ENCODE results near the gene U2AF1L4.
"Not testable (repeated sequence)": the region's sequence is repeated elsewhere in the genome, so short reads cannot be mapped to it uniquely, and the experiment has no call there.

Gene U2AF1L4

GRCh38 chr19:35724560-35724959 lies 20.7 kb downstream of the U2AF1L4 start:
- DNase-seq: no peak

GRCh38 chr19:35724132-35724531 lies 21.1 kb downstream of the U2AF1L4 start:
- DNase-seq: not testable (repeated sequence)

- DNase-seq: no peak
Measured at GRCh38 chr19:35723671-35724070, 21.5 kb downstream of the U2AF1L4 start.

GRCh38 chr19:35722897-35723296 lies 22.3 kb downstream of the U2AF1L4 start:
- no peak for DNase-seq

- DNase-seq: no peak
Measured at GRCh38 chr19:35722461-35722860, 22.8 kb downstream of the U2AF1L4 start.

GRCh38 chr19:35721374-35721773 lies 23.8 kb downstream of the U2AF1L4 start:
- DNase-seq: no peak

GRCh38 chr19:35720648-35721047 lies 24.6 kb downstream of the U2AF1L4 start:
- DNase-seq: no peak

GRCh38 chr19:35720163-35720524 lies 25.1 kb downstream of the U2AF1L4 start:
- no peak for DNase-seq

GRCh38 chr19:35719402-35720162 lies 25.6 kb downstream of the U2AF1L4 start:
- DNase-seq: no peak

GRCh38 chr19:35718345-35719041 lies 26.7 kb downstream of the U2AF1L4 start:
- peak; percentile 59 for DNase-seq

- DNase-seq: no peak
Measured at GRCh38 chr19:35717665-35718344, 27.4 kb downstream of the U2AF1L4 start, which contains the start of gene KMT2B. Gene KMT2B (plus strand): TSS chr19:35718003. CDS start chr19:35718019, 16 bp downstream.

- peak; percentile 88 for DNase-seq
Measured at GRCh38 chr19:35716801-35717664, 28.2 kb downstream of the U2AF1L4 start.

GRCh38 chr19:35715981-35716800 lies 29.0 kb downstream of the U2AF1L4 start:
- no peak for DNase-seq

- DNase-seq: no peak
Measured at GRCh38 chr19:35715355-35715809, 29.8 kb downstream of the U2AF1L4 start.

GRCh38 chr19:35714601-35715354 lies 30.4 kb downstream of the U2AF1L4 start:
- DNase-seq: no peak

GRCh38 chr19:35713904-35714495 lies 31.2 kb downstream of the U2AF1L4 start:
- no peak for DNase-seq

GRCh38 chr19:35713506-35713850 lies 31.7 kb downstream of the U2AF1L4 start:
- DNase-seq: no peak

GRCh38 chr19:35712567-35713505 lies 32.4 kb downstream of the U2AF1L4 start:
- DNase-seq: peak; percentile 76
